Adrenal gland (tissue), 12 donors: Measurements from ENCODE around the gene RGL1. TPM values are rescaled to one million over a fixed set of nuclear protein-coding genes. Genes with fewer than 3 reads are reported as not detected.

Experiments
- DNase-seq, 7 donors: peaks; one replicate each; pipeline ENCODE4 v3.0.0-alpha.2; 2019 to 2020
- H3K27ac ChIP-seq, 5 donors: fragments of 200-600 bp; sonication (generic) in 4 of 5; 1 replicate in 3 of 5; 2 replicates in 2 of 5; pipeline versions ENCODE4 v1.5.1 to v1.8.0; 2016 to 2020; ENCODE audit warnings: mild to moderate bottlenecking in 1 of 5
- H3K27me3 ChIP-seq: fragments of 200-600 bp; 2 replicates; pipeline ENCODE4 v1.8.0; 2021
- H3K36me3 ChIP-seq, 2 donors: fragments of 200-600 bp; replicated peaks in 1 of 2; 1 replicate in 1 of 2; 2 replicates in 1 of 2; pipeline versions ENCODE4 v1.5.1 to v1.8.0; 2018 to 2022
- H3K4me1 ChIP-seq, 2 donors: fragments of 200-600 bp; replicated peaks in 1 of 2; 1 replicate in 1 of 2; 2 replicates in 1 of 2; pipeline versions ENCODE4 v1.5.1 to v1.8.0; 2018 to 2021
- H3K4me3 ChIP-seq, 4 donors: fragments of 200-600 bp; sonication (generic) in 3 of 4; one replicate each; pipeline ENCODE4 v1.5.1; 2016 to 2018
- H3K9me3 ChIP-seq, 3 donors: fragments of 200-600 bp; sonication (generic) in 1 of 3; replicated peaks in 1 of 3; 1 replicate in 2 of 3; 2 replicates in 1 of 3; pipeline versions ENCODE4 v1.5.1 to v1.8.0; 2016 to 2021
- POLR2A ChIP-seq, 2 donors: fragments of 450-650 bp; IDR thresholded peaks; one replicate each; pipeline ENCODE4 v1.6.1; 2017; ENCODE audit warnings: antibody characterized with exemption in 2 of 2, mild to moderate bottlenecking in 2 of 2, moderate library complexity in 1 of 2
- WGBS, 4 donors: extraction: QIAGEN DNeasy Blood & Tissue Kit in 2 of 4; methylation state at CpG; one replicate each; pipeline versions ENCODE4 v1.1.5 to v1.1.7; 2013 to 2017; 5-methylcytosine and 5-hydroxymethylcytosine counted together
- intact Hi-C, 2 donors: fragments of 100-400 bp; cut with DNase I; formaldehyde crosslinking; loops; one replicate each; pipeline versions ENCODE4 v1.14.1 to v1.15.0; 2022 to 2023
- polyA plus RNA-seq, 3 donors: library from polyadenylated mRNA; stranded (reverse); fragments of 200-250 nt in 2 of 3; fragments of 350-450 nt in 1 of 3; fragmentation: Illumina TruSeq in 1 of 3; extraction: RNeasy Lipid Tissue Mini Kit (QIAGEN cat#74804) in 1 of 3; gene quantifications; one replicate each; pipeline ENCODE4 v1.2.3, GENCODE V29; 2013 to 2014
- total RNA-seq, 9 donors: library from RNA; depleted of rRNA in 4 of 9; stranded (reverse); fragments of >200 nt in 4 of 9; fragments of 120-200 nt in 1 of 9; fragmentation: NEBNext Ultra II Directional in 1 of 9; extraction: Animal tissue kit (Norgen Biotek cat#: 25700) in 1 of 9; gene quantifications; one replicate each; pipeline versions ENCODE4 v1.1.0 to v1.2.4, GENCODE V29; 2013 to 2023
- TF ChIP-seq, protein P1 (sequence below), 6 experiments: fragments of 450-650 bp in 4 of 6; fragments of 200-600 bp in 2 of 6; sonication (generic) in 1 of 6; IDR thresholded peaks; 1 replicate in 5 of 6; 2 replicates in 1 of 6; pipeline versions ENCODE4 v1.5.1 to v1.8.0; 2016 to 2021; ENCODE audit warnings: antibody characterized with exemption in 6 of 6, mild to moderate bottlenecking in 2 of 6, moderate library complexity in 1 of 6
- donor health status: healthy with polysubstance abuse.
- donor health status: Bipolar disorder and iron deficiency.
- donor health status: DM: yes; HTN: yes; CAD: no.
- donor health status: DM: no; HTN: no; CAD: no.
- donor health status: DM: no; HTN: no; CAD: no.
- donor health status: DM: yes; HTN: yes; CAD: no.

RGL1 gene
- total and polyA plus RNA-seq, 12 donors: 15.5 to 76.9 (median 34.9) TPM

DNA sequence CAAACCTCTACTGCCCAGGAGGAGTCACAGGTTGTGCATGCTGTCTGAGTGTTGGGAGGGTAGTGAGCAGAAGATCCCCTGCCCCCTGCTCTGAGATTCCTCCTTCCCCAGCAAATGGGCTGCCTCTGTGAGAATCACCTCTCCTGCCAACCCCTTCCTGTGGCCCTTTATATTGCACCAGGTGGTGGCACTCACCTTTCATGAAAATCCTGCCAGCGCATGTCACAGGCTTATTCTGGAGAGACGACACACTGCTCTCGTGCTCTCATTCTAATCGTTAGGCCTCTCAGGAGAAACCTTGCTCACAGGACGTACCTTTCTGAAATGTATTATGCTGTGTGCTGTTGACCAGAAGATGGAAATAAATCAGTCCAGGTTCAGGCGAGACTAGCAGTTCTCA is 113.7 kb downstream of the RGL1 start:
- H3K4me3 ChIP-seq: no peak overlapping the region
- no peak overlapping the region for H3K27ac ChIP-seq
- H3K4me1 ChIP-seq: peaks cover 10 to 23% of the 10 kb centered on the region in 2 donors
- H3K27me3 ChIP-seq: no peaks in the 10 kb centered on the region
- 78 to 89% (median 87%) methylated on average over 6 of the region's 6 CpGs for WGBS, 4 donors
- no peaks in the 10 kb centered on the region for H3K9me3 ChIP-seq
- intact Hi-C loops: loop anchor here in 1 of 2 donors (5.0 kb wide), 1 partner anchor 261 kb away; no protein-coding TSS in a partner anchor
- no peak for DNase-seq
- TF ChIP-seq, protein P1, sequence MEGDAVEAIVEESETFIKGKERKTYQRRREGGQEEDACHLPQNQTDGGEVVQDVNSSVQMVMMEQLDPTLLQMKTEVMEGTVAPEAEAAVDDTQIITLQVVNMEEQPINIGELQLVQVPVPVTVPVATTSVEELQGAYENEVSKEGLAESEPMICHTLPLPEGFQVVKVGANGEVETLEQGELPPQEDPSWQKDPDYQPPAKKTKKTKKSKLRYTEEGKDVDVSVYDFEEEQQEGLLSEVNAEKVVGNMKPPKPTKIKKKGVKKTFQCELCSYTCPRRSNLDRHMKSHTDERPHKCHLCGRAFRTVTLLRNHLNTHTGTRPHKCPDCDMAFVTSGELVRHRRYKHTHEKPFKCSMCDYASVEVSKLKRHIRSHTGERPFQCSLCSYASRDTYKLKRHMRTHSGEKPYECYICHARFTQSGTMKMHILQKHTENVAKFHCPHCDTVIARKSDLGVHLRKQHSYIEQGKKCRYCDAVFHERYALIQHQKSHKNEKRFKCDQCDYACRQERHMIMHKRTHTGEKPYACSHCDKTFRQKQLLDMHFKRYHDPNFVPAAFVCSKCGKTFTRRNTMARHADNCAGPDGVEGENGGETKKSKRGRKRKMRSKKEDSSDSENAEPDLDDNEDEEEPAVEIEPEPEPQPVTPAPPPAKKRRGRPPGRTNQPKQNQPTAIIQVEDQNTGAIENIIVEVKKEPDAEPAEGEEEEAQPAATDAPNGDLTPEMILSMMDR (IDR thresholded peaks at IDR 0.05): no peak
- no peak for TF ChIP-seq POLR2A (IDR thresholded peaks at IDR 0.05)
- peaks cover 0 to 65% of the 10 kb centered on the region in 2 donors for H3K36me3 ChIP-seq

DNA sequence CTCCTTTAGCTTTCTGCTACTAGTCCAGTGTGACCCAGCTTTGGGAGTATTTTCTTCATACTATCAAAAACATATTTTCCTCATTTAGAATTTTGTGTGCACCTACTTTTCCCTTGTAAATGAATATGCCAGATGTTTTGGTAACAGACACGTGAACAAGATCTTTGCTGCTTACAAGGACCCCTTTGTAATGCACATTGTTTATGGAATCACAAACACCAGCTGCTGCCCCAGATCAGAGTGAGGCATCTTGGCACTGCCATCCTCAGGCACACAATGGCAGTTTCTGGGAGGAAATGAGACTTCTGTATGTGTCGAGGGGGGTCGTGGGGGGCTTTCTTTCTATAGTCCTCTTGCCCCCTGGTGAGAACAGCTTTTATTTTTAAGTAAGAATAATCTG is 115.7 kb downstream of the RGL1 start:
- H3K9me3 ChIP-seq: no peaks in the 10 kb centered on the region
- TF ChIP-seq POLR2A (IDR thresholded peaks at IDR 0.05): no peak
- TF ChIP-seq, protein P1 (IDR thresholded peaks at IDR 0.05): no peak
- H3K36me3 ChIP-seq: peaks cover 0 to 71% of the 10 kb centered on the region in 2 donors
- 68 to 92% (median 75%) methylated on average over 3 of the region's 3 CpGs for WGBS, 4 donors
- no peak overlapping the region for H3K27ac ChIP-seq
- H3K4me1 ChIP-seq: peaks cover 4 to 7% of the 10 kb centered on the region in 2 donors
- no peak overlapping the region for H3K4me3 ChIP-seq
- no peak for DNase-seq
- intact Hi-C loops: no loop called here
- H3K27me3 ChIP-seq: no peaks in the 10 kb centered on the region

DNA sequence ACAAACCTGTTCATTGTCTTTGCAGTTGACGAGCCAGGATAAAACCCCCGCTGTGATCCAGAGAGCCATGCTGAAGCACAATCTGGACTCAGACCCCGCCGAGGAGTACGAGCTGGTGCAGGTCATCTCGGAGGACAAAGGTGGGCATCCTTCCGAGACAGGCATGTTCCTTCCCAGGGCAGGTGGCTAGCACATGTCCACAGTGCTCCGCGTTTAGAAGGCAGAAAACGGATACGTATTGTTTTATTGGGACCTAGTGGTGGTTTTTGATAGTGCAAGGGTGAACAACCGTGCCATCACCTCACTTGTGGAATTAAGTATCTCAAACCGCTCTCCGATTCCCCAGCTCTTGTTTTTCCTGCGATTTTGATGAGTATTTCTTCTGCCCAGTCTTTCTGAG is 117.3 kb downstream of the RGL1 start:
- WGBS, 4 donors: 89 to 94% (median 93%) methylated on average over 15 of the region's 15 CpGs
- H3K4me1 ChIP-seq: peaks cover 12 to 15% of the 10 kb centered on the region in 2 donors
- peaks cover 0 to 77% of the 10 kb centered on the region in 2 donors for H3K36me3 ChIP-seq
- TF ChIP-seq, protein P1 (IDR thresholded peaks at IDR 0.05): no peak
- no peak for TF ChIP-seq POLR2A (IDR thresholded peaks at IDR 0.05)
- no peak overlapping the region for H3K4me3 ChIP-seq
- H3K27me3 ChIP-seq: no peaks in the 10 kb centered on the region
- H3K27ac ChIP-seq: no peak overlapping the region
- H3K9me3 ChIP-seq: no peaks in the 10 kb centered on the region
- no peak for DNase-seq
- intact Hi-C loops: no loop called here

DNA sequence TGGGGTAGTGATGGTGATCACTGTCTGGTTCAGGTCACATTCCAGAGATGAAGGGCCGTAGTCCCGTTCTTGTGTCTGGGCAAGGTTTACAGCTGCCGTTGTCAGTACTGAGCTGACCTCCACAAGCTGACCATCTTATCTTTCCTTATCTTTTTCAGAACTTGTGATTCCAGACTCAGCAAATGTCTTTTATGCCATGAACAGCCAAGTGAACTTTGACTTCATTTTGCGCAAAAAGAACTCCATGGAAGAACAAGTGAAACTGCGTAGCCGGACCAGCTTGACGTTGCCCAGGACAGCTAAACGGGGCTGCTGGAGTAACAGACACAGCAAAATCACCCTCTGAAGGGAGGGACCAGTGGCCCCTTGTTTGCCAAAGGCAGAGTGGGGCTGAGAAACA is 121.0 kb downstream of the RGL1 start:
- intact Hi-C loops: no loop called here
- no peak for TF ChIP-seq POLR2A (IDR thresholded peaks at IDR 0.05)
- TF ChIP-seq, protein P1 (IDR thresholded peaks at IDR 0.05): no peak
- Histone ChIP-seq H3K4me3 (no peak overlapping the region), H3K4me1 (peaks cover 12 to 17% of the 10 kb centered on the region in 2 donors), H3K36me3 (peaks cover 0 to 54% of the 10 kb centered on the region in 2 donors), H3K27ac (peak overlapping the region; percentile 8 to 66 (median 54)), H3K27me3 (no peaks in the 10 kb centered on the region), H3K9me3 (no peaks in the 10 kb centered on the region)
- DNase-seq: peak in 2 of 7 donors; percentile 37 to 49
- 59 to 70% (median 66%) methylated on average over 8 of the region's 8 CpGs for WGBS, 4 donors
